IPS-15b (cell line): ENCODE data around the gene DEPDC1B.
"Not testable (repeated sequence)": the region's sequence is repeated elsewhere in the genome, so short reads cannot be mapped to it uniquely, and the experiment has no call there.

Experiments used
- H3K27me3 ChIP-seq: one replicate; pipeline ENCODE4 v1.6.1; 2013; ENCODE audit warnings: low read length; ENCODE audit not compliant: control insufficient read depth, insufficient read depth
- H3K36me3 ChIP-seq: one replicate; pipeline ENCODE4 v1.6.1; 2013; ENCODE audit warnings: low read length; ENCODE audit not compliant: control insufficient read depth, insufficient read depth
- H3K4me1 ChIP-seq: one replicate; pipeline ENCODE4 v1.6.1; 2013; ENCODE audit warnings: mild to moderate bottlenecking, low read length; ENCODE audit not compliant: control insufficient read depth, insufficient read depth
- H3K4me3 ChIP-seq: one replicate; pipeline ENCODE4 v1.5.1; 2013; ENCODE audit warnings: low read depth, low read length
- H3K9ac ChIP-seq: one replicate; pipeline ENCODE4 v1.6.1; 2013; ENCODE audit warnings: low read depth, mild to moderate bottlenecking, low read length
- H3K9me3 ChIP-seq: one replicate; pipeline ENCODE4 v1.6.1; 2013; ENCODE audit warnings: mild to moderate bottlenecking, low read length; ENCODE audit not compliant: control insufficient read depth, insufficient read depth

The DEPDC1B gene

DNA sequence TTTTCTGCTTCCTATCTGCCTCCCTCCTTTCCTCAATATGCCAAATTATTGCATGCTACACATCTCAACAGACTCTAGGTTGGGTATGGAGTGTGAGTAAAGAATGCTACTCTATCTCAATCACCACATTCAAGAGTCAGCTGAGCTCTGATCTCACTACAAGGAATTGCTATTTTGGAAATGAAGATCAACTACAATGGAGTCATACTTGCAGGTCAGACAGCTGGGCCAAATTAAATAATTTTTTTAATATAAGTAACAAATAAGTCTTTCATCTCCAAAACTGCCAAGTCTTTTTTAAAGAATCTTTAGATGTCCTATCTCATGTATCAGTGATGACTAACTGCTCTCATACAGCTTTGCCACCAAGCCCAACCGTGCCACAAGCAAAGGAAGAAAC lies 64.0 kb downstream of the DEPDC1B start:
- H3K36me3 ChIP-seq, result peaks cover 8% of the 10 kb centered on the region
- H3K9ac ChIP-seq, result no peak overlapping the region
- H3K9me3 ChIP-seq, result no peaks in the 10 kb centered on the region
- no peak overlapping the region for H3K4me3 ChIP-seq
- H3K27me3 ChIP-seq, result no peaks in the 10 kb centered on the region
- no peaks in the 10 kb centered on the region for H3K4me1 ChIP-seq

DNA sequence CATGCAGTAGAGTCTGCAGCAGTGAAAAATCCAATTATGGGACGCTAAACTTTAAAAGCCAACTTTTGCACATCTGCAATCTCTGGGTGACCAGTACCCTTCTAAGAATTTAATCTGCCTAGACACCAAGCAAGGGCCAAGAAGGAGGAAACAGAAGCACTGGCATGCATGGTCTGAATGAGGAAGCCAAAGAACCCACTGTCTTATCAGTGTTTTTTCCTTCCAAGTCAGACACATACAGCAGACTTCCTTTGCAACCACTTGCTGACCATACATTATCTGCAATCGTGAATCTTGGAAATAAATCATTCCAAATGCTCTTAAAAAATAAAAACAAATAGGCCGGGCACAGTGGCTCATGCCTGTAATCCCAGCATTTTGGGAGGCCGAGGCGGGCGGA lies 65.9 kb downstream of the DEPDC1B start:
- Histone ChIP-seq H3K9ac (no peak overlapping the region), H3K4me3 (no peak overlapping the region), H3K4me1 (no peaks in the 10 kb centered on the region), H3K9me3 (no peaks in the 10 kb centered on the region), H3K36me3 (peaks cover 8% of the 10 kb centered on the region), H3K27me3 (no peaks in the 10 kb centered on the region)

GRCh38 chr5:60633341-60633740 lies 66.6 kb downstream of the DEPDC1B start:
- peaks cover 8% of the 10 kb centered on the region for H3K36me3 ChIP-seq
- H3K9ac ChIP-seq, result no peak overlapping the region
- H3K27me3 ChIP-seq, result no peaks in the 10 kb centered on the region
- no peaks in the 10 kb centered on the region for H3K4me1 ChIP-seq
- H3K4me3 ChIP-seq, result no peak overlapping the region
- H3K9me3 ChIP-seq, result no peaks in the 10 kb centered on the region

DNA sequence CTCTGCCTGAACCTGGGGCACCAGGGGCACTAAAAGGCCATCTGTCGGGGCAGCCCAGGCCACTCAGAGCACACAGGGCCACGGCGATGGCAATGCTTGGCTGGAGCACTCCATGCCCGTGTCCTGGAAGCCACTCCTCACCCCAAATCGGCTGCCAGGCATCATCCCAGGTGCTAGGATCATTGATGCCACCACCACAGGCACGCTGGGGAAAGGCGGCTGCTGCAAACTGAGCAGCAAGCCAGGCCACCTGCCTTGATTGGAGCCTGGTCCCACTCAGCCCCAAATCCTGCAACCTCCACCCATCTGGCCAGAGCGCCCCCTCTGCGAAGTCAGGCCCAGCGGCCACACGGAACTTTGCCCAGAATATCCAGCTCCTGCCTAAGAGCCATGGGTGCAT lies 67.8 kb downstream of the DEPDC1B start:
- no peak overlapping the region for H3K4me3 ChIP-seq
- no peaks in the 10 kb centered on the region for H3K9me3 ChIP-seq
- no peaks in the 10 kb centered on the region for H3K4me1 ChIP-seq
- H3K27me3 ChIP-seq, result no peaks in the 10 kb centered on the region
- no peak overlapping the region for H3K9ac ChIP-seq
- H3K36me3 ChIP-seq, result peaks cover 6% of the 10 kb centered on the region

DNA sequence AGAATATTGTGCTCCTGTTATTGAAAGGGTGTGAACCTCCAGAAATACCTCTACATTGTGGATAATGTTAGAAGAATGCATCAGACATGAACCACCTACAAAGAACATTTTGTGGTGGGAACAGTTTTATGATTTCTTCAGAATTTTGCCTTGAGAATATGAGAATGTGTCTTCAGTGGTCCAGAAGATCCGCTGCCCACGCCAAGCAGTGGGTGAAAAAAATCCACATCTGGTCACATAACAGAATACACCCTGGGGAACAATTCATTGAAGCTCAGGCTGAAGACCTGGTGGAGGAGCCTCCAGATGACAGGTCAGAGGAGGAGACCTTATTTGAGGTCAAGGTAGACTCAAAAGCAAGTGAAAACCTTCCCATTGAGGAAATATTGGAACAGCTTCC lies 69.1 kb downstream of the DEPDC1B start:
- Histone ChIP-seq H3K4me3 (no peak overlapping the region), H3K9me3 (no peaks in the 10 kb centered on the region), H3K4me1 (no peaks in the 10 kb centered on the region), H3K36me3 (peaks cover 5% of the 10 kb centered on the region), H3K27me3 (no peaks in the 10 kb centered on the region), H3K9ac (no peak overlapping the region)

GRCh38 chr5:60630179-60630578 lies 69.8 kb downstream of the DEPDC1B start:
- no peak overlapping the region for H3K9ac ChIP-seq
- H3K9me3 ChIP-seq, result no peaks in the 10 kb centered on the region
- H3K4me3 ChIP-seq, result no peak overlapping the region
- H3K36me3 ChIP-seq, result peaks cover 5% of the 10 kb centered on the region
- H3K4me1 ChIP-seq, result no peaks in the 10 kb centered on the region
- no peaks in the 10 kb centered on the region for H3K27me3 ChIP-seq

GRCh38 chr5:60624875-60625274 lies 75.1 kb downstream of the DEPDC1B start:
- H3K36me3 ChIP-seq, H3K9ac ChIP-seq, H3K27me3 ChIP-seq: not testable (repeated sequence)

DNA sequence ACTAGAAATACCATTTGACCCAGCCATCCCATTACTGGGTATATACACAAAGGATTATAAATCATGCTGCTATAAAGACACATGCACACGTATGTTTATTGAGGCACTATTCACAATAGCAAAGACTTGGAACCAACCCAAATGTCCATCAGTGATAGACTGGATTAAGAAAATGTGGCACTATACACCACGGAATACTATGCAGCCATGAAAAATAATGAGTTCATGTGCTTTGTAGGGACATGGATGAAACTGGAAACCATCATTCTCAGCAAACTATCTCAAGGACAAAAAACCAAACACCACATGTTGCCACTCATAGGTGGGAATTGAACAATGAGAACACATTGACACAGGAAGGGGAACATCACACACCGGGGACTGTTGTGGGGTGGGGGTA lies 79.2 kb downstream of the DEPDC1B start:
- H3K4me1 ChIP-seq, H3K4me3 ChIP-seq, H3K9ac ChIP-seq: not testable (repeated sequence)

More at GRCh38 chr5:60624875-60625274, 75.1 kb downstream of the DEPDC1B start:
- H3K4me3 ChIP-seq, H3K4me1 ChIP-seq, H3K9me3 ChIP-seq: not testable (repeated sequence)

DNA sequence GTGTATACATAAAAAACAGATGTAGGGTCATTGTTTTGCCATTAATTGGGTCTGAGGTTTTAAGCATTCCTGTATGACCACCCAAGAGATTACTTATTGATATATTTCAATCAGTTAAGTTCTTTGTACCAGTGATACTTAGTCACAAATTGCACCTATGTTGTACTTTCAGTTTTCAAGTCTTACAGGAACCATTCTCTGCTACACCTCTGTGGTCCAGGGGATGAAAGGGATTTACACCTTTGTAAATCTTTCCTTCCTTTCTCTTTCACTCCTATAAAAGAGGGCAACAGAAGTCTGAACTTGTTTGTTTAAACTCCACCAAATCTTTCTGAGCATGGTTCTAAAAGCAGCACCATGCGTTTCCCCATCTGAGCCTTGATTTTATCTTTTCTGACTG lies 86.1 kb downstream of the DEPDC1B start:
- Histone ChIP-seq H3K9me3 (no peaks in the 10 kb centered on the region), H3K27me3 (no peaks in the 10 kb centered on the region), H3K9ac (no peak overlapping the region), H3K4me1 (no peaks in the 10 kb centered on the region), H3K4me3 (no peak overlapping the region), H3K36me3 (no peaks in the 10 kb centered on the region)

More for the DNA sequence above, 79.2 kb downstream of the DEPDC1B start:
- H3K36me3 ChIP-seq, H3K9me3 ChIP-seq, H3K27me3 ChIP-seq: not testable (repeated sequence)

- Histone ChIP-seq H3K4me3 (no peak overlapping the region), H3K9me3 (no peaks in the 10 kb centered on the region), H3K36me3 (no peaks in the 10 kb centered on the region), H3K27me3 (no peaks in the 10 kb centered on the region), H3K4me1 (no peaks in the 10 kb centered on the region), H3K9ac (no peak overlapping the region)
These were observed 88.7 kb downstream of the DEPDC1B start for GRCh38 chr5:60611099-60611740.

DNA sequence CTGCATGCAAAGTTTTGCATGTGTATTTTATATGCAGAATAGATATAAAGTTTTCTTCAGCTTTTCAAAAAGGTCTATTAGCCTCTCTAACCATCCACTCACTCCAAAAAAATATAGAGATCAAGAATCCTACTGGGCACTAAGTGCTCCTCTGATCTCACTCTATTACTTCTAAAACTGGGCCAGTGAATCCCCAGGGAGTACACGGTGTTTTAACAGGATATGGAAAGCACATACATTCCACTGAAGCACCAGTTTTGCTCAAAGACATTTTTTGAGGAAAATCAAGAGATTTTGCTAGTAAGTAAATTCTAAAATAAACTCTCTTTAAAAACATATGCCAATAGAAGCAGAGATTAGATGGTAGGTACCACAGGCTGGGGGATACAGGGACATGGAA lies 95.2 kb downstream of the DEPDC1B start:
- Histone ChIP-seq H3K4me3 (no peak overlapping the region), H3K36me3 (no peaks in the 10 kb centered on the region), H3K27me3 (no peaks in the 10 kb centered on the region), H3K4me1 (no peaks in the 10 kb centered on the region), H3K9ac (no peak overlapping the region), H3K9me3 (no peaks in the 10 kb centered on the region)

DNA sequence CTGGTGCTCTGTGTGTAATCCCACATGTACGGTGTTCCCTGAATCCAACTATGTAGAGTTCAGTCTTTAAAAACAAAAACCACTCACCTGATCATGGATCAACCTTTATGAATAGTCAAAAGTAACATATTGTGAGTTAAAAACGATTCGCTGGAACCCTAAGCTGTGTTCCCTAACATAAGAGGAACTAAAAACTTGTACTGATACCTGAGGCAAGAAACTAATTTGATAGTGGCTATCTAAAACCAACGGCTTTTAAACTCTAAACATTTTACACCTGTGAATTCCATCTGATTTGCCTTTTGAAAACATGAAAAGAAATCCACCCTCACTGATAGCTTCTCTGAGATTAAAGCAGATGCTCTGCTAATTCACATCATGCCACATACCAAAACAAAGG lies 101.5 kb downstream of the DEPDC1B start:
- no peaks in the 10 kb centered on the region for H3K4me1 ChIP-seq
- no peaks in the 10 kb centered on the region for H3K36me3 ChIP-seq
- no peak overlapping the region for H3K4me3 ChIP-seq
- H3K9ac ChIP-seq, result no peak overlapping the region
- H3K27me3 ChIP-seq, result no peaks in the 10 kb centered on the region
- H3K9me3 ChIP-seq, result no peaks in the 10 kb centered on the region
